Ovary (tissue), 3 donors: ENCODE data around the gene ADARB2.

Source experiments
- CTCF ChIP-seq, 3 donors: fragments of 450-650 bp in 2 of 3; fragments of 200-600 bp in 1 of 3; IDR thresholded peaks; one replicate each; pipeline versions ENCODE4 v1.5.1 to v1.8.0; 2016 to 2022; ENCODE audit warnings: antibody characterized with exemption in 3 of 3, mild to moderate bottlenecking in 1 of 3
- EP300 ChIP-seq: sonication (generic); formaldehyde crosslinking; IDR thresholded peaks from one replicate; pipeline ENCODE4 v1.6.1; 2017; ENCODE audit warnings: antibody characterized with exemption
- POLR2A ChIP-seq: fragments of 450-650 bp; IDR thresholded peaks from one replicate; pipeline ENCODE4 v1.6.1; 2017; ENCODE audit warnings: antibody characterized with exemption, mild to moderate bottlenecking, moderate library complexity
- donor health status: DM: no; HTN: no; CAD: no.

GRCh38 chr10:1329622-1330021, 407.7 kb downstream of the ADARB2 start:
- no peak for TF ChIP-seq POLR2A
- TF ChIP-seq CTCF (IDR thresholded peaks at IDR 0.05) = no peak
- no peak for TF ChIP-seq EP300
